ENCODE results near the gene OPRL1. TPM values are rescaled to one million over a fixed set of nuclear protein-coding genes. Genes with fewer than 3 reads are reported as not detected.
A peak's percentile ranks its signal among the peaks of the same experiment; 100 is the strongest.

The OPRL1 gene
- total and polyA plus RNA-seq, 2 of the 8 experiments (the other 6 are each of a cell fraction or from before 2014, with no cell fraction given), result 0.63 to 0.98 TPM

- H3K18ac ChIP-seq (ENCODE audit: extremely low read depth, low read length), result no peak overlapping the region
- no peak overlapping the region for H2BK15ac ChIP-seq (ENCODE audit: low read length)
- H4K20me1 ChIP-seq (replicated peaks in 1 of 2; ENCODE audit: control insufficient read depth in 1 of 2, insufficient read depth in 2 of 2, low read length in 2 of 2), result no peaks in the 10 kb centered on the region
- WGBS, 2 experiments (ENCODE audit: extremely low coverage in 1 of 2, insufficient coverage in 1 of 2, insufficient read length in 1 of 2, insufficient replicate concordance in 2 of 2, low coverage in 1 of 2, low lambda C conversion rate in 2 of 2, missing lambda C conversion rate in 1 of 2), result 95% methylated on average over 15 of the region's 15 CpGs; no CpG with 5 or more reads in 1 of the 2 experiments
- no peak overlapping the region for H2BK5ac ChIP-seq (ENCODE audit: low read depth, low read length)
- H3K56ac ChIP-seq (replicated peaks; ENCODE audit: insufficient read length, low read depth, low read length), result no peak overlapping the region
- no peak overlapping the region for H2AFZ ChIP-seq (ENCODE audit: low read length)
- H3K79me2 ChIP-seq (ENCODE audit: control insufficient read depth in 1 of 2, insufficient read depth in 2 of 2, low read length in 2 of 2), result no peaks in the 10 kb centered on the region
- H2BK20ac ChIP-seq (ENCODE audit: low read length), result 0 out of 2 replicates have a peak overlapping the region, but pooled peaks have one; percentile 61
- H3K4me2 ChIP-seq (ENCODE audit: insufficient read depth in 1 of 2, low read depth in 2 of 2, low read length in 2 of 2), result no peak overlapping the region
- H3K27ac ChIP-seq (ENCODE audit: low read depth, low read length), result no peak overlapping the region
- no peak overlapping the region for H2BK120ac ChIP-seq (replicated peaks; ENCODE audit: low read depth, low read length)
- no peak overlapping the region for H3K4ac ChIP-seq (replicated peaks; ENCODE audit: insufficient read length, low read depth, low read length)
- CTCF ChIA-PET (ENCODE audit: partially characterized antibody), result interaction anchor here (0.7 to 15.0 kb wide), 7 partner anchors 9 to 71 kb away, joined by 3 to 139 read pairs (median 24); partner anchors contain the start of genes LKAAEAR1, OPRL1, PRPF6 and RGS19
- DNase-seq (ENCODE audit: low read depth in 1 of 2, low spot score in 2 of 2) (no peak), FAIRE-seq (no peak)
- no peak overlapping the region for H2AK5ac ChIP-seq (ENCODE audit: low read depth, low read length)
- H2BK12ac ChIP-seq (ENCODE audit: low read depth, low read length), result no peak overlapping the region
- H3K9me3 ChIP-seq (ENCODE audit: insufficient read depth in 2 of 2, low read depth in 1 of 2, low read length in 1 of 2), result no peaks in the 10 kb centered on the region
- peaks cover 4% of the 10 kb centered on the region; the same call in 1 of the 2 replicates for H3K23me2 ChIP-seq (ENCODE audit: low read depth, low read length)
- peaks cover 0 to 24% (median 11%) of the 10 kb centered on the region in 4 experiments; a peak in 6 of 7 replicates for H3K4me1 ChIP-seq (replicated peaks in 1 of 4; ENCODE audit: control insufficient read depth in 3 of 4, insufficient read depth in 4 of 4, low read length in 3 of 4)
- H4K8ac ChIP-seq (ENCODE audit: extremely low read depth, insufficient read depth, low read length), result no peak overlapping the region
- no peaks in the 10 kb centered on the region for H3K79me1 ChIP-seq (ENCODE audit: low read depth, low read length)
- TF ChIP-seq CTCF (IDR thresholded peaks at IDR 0.05; ENCODE audit: control extremely low read depth in 1 of 3, insufficient read depth in 1 of 3, low read depth in 1 of 3, low read length in 3 of 3), result no peak
- no peak for TF ChIP-seq RAD21 (IDR thresholded peaks at IDR 0.05 in 1 of 2, conservative IDR thresholded peaks at IDR 0.05 in 1 of 2; ENCODE audit: low read depth in 2 of 2, low read length in 2 of 2)
- POLR2A ChIA-PET (ENCODE audit: partially characterized antibody), result interaction anchor here (1.6 to 3.7 kb wide), 3 partner anchors 11 to 17 kb away, joined by 5 to 24 read pairs (median 7); partner anchors contain the start of gene TCEA2
- no peak overlapping the region for H3K9ac ChIP-seq (replicated peaks in 1 of 4; ENCODE audit: extremely low read depth in 1 of 4, low read depth in 3 of 4, low read length in 3 of 4)
- no peak overlapping the region for H4K5ac ChIP-seq (ENCODE audit: insufficient read length, low read depth, low read length)
- H3K14ac ChIP-seq (ENCODE audit: insufficient read length), result no peak overlapping the region
- no peak overlapping the region for H3K23ac ChIP-seq (ENCODE audit: insufficient read length)
- no peak overlapping the region for H4K91ac ChIP-seq (replicated peaks; ENCODE audit: insufficient read length, low read length)
- peaks cover 0 to 10% (median 0%) of the 10 kb centered on the region in 4 experiments; a peak in 1 of 8 replicates for H3K36me3 ChIP-seq (ENCODE audit: control insufficient read depth in 2 of 4, insufficient read depth in 4 of 4, low read length in 3 of 4)
- H3K27me3 ChIP-seq (replicated peaks in 1 of 4; ENCODE audit: control insufficient read depth in 3 of 4, extremely low read depth in 1 of 4, insufficient read depth in 3 of 4, low read length in 3 of 4), result peaks cover 36 to 53% (median 43%) of the 10 kb centered on the region in 4 experiments
- H3K4me3 ChIP-seq (ENCODE audit: extremely low read depth in 1 of 4, insufficient read depth in 2 of 4, low read depth in 3 of 4, low read length in 4 of 4), result no peak overlapping the region
Measured at GRCh38 chr20:64051561-64052325, 28.1 kb upstream of the OPRL1 start.
